HL-60/S4 treated with retinoic acid at 250 ng/mL for 4 days and 3 days (cell line): ENCODE data around the gene FAM163B.

ENCODE experiments used
- in situ Hi-C: fragments of 300-500 bp; cut with MboI; formaldehyde crosslinking; loops from 2 replicates; pipeline ENCODE4 v1.7.0; 2022; ENCODE audit warnings: low sequenced_read_pairs

FAM163B gene

DNA sequence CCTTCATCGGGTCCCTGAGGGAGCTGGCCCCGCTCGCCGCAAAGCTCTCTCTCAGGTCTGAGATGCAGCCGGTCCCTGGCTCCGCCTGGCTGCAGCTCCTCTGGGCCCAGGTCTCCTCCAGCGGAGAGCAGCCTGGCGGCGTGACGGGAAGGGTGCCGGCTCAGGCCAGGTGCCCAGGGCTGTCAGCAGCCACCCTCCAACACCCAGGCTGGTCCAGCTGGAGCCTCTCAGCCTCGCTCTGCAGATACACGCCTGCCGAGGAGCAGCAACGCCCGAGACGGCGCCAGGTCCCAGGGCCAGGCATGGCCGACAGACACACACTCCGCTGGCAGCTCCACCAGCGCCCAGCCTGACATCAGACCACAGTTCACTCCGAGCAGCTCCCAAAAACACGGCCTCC is 25.6 kb downstream of the FAM163B start:
- in situ Hi-C loops = no loop called here

DNA sequence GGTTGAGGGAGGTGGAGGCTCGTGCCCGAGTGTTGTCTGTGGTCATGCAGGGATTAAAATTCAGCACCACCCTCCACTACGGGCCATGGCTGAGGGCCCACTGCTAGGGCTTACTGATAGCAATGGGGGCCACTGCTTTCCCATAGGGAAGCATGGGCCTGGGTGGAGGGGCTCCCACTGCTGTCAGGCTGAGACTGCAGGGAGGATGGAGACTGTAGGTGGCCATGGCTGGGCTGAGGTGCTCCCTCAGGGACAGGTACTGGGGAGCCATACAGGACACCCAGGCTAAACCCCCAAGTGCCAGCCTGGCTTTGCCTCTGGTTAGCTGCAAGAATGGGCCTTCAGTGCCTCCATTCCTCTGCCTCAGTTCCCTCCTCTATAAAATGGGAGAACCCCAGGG is 26.1 kb downstream of the FAM163B start:
- in situ Hi-C loops = no loop called here

DNA sequence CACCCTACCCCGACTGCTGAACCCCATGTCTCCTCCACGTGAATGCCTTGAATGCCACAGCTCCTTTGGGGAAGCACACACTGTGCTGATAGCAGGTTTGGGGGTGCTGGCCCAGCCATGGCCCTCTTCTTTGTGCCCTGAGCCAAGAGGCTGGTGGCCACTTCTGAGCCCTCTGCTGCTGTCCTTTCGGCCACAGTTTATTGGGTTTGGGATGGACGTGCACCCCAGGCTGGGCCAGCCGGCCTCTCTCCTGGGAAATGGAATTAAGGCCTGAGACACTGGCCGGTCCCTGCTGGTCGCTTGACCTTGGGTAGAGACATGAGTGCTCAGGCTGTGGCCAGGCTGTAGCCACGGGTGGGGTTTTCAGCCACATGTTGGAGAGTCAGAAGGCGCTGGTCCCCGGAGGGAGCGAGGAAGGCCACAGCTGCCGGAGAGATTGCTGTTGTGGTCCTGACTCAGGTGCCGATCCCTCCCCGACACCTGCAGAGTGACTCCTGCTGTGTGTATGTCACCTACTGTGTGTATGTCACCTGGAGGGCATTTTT is 26.6 kb downstream of the FAM163B start:
- in situ Hi-C loops = no loop called here

DNA sequence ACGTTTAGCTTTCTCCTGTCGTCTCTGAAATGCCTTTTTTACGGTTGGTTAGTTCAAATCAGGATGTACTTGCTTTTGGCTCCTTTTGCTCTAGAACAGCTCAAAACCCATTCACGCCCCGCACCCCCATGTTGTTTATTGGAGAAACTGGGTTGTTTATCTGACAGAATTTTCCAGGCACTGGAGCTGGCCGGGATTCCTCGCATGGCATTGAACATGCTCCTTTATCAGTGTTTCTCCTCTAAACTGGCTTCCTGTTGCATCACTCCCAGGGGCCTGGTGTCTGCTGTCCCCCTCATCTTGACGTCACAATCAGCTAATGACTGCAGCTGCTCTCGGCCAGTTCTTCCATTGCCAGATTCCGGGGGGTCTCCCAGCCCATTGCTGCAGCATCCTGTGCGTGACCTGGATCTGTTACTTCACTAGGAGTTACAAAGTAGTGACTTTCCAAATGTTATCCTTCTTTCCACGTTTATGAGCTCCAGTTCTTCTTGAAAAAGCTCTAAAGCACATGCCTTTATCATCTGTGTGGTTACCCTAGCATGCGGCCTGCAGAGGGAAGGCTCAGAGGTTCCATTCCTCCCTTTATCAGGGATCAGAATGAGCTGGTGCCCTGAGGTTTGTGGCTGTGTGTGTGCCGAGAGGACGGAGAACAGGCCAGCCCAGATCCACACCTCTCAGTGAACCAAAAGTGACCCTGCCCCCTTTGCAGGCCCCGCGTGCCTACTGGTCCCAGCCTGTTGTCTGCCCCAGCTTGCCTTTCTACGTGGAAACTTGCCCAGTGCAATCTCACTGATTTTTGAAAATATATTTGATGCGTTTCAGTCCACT is 27.5 kb downstream of the FAM163B start:
- in situ Hi-C loops = no loop called here

DNA sequence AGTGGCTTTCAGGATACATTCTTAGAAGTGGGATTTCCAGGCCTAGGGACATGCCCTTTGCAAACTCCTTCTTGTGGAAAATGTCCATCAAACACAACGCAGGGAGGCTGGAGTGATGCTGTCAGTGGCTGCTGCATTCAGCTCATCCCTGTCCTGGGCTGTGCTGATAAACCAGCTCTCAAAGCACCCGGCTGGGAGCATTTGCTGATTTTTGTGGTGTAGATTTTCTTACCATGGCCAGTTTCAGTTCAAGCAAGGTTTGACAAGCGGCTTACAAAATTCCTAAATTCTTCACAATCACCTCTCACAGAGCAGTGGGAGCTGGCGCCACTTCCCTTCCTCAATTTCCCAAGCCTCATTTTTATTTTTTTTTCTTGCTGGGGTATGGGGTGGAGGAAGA is 28.2 kb downstream of the FAM163B start:
- in situ Hi-C loops = no loop called here

DNA sequence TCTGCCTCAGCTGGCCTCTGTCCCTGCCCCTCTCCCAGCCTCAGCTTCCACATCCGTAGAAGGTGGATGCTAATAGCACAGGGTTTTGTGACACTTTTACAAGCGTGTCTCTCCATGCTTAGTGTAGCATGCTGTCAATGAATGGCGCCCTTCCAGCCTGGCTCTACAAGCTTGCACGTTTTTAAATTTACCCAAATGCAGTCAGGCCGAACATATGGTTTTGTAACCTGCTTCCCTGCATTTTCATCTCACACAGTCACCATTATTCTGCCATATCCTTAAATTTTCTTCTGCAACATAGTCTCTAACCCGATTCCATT is 28.8 kb downstream of the FAM163B start:
- in situ Hi-C loops = no loop called here

DNA sequence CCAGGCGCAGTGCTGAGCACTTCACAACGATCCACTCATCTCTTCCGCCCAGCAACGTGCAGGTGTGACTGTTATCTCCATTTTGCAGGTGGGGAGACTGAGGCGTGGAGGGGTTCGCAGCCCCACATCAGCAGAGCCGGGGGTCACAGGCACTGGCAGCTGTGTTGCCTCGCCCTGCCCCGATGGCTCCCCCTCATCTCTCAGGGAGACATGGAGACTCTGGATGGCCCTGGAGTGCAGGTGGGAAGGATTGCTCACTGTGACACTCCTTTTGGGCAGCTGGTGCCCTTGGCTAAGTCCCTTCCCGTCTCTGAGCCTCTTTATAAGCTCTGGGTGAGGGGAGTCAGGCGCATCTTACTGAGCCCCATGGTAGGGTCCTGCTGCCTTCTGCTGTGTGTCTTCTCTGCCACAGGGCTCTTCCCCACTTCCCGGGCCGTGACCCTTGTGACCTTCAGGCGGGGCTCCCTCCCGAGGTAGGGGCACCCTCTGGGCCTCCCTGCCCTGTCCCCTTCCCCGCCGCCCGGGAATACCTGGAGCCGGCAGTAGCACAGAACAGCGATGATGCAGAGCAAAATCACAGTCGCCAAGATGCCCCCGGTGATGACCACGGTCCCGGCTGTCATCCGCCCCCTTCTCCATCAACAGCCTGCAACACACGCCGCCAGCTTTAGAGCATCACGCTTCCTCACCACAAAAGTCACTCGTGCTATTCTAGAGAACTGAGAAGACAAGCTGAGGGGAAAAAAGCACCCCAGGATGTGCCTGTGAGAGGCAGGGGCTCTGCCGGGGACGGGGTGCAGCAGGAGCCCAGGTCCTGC is 29.4 kb downstream of the FAM163B start:
- in situ Hi-C loops = no loop called here

DNA sequence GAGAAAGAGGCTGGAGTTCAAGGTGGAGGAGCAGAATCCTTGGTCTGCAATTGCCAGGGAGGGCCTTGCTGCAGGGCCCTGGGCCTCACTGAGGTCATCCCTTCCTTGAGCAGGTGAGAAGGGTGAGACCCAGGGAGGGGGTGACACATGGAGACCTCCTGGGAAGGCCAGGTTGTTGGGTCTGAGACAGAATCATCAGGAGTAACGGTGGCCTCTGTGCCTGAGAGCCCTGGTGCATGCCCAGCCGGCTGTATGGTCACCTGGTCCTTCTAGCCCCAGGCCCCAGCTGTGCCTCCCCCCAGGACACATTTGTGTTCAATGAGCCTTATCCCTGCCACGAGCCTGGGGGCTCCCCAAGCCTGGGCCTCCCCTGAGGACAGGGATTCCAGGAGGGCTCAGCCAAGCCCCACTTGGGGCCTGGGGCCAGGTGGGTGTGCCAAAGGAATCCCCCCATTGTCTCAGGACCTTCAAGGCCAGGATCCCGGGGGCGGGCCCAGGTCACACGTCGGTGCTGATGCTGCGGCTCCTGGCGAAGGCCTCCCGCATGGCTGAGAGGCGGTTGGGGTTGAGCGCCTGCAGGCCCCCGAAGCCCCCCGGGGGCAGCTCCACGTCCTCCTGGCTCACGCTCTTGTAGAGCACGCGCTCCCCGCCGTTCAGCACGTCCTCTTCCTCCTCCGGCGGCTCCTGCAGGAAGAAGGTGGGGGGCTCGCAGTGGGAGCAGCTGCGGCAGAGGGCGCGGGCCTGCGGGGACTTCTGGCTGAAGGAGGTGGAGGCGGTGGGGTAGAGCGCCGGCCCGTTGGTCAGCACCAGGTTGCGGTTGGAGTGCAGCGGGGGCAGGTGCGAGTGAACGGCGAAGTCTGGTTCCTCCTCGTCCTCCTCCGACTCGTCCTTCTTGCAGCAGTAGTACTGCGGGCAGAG is 30.4 kb downstream of the FAM163B start:
- in situ Hi-C loops = no loop called here

DNA sequence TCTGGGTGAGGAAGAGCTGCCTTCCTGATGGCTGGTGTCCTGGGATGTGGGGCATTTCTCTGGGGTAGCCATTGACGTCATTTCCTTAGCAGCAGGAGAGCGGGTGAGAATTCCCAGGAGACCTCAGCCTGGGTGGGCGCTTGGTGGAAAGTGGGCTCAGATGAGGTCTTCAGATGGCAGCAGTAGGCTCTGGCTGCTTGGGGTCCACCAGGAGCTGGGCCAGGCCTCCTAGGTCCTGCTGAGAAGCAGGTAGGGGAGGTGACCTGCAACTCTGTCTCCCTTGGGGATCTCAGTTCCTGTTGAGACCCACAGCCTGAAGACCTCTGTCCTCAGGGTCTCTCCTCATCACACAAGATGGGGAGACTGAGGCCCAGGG is 31.5 kb downstream of the FAM163B start:
- in situ Hi-C loops = no loop called here

DNA sequence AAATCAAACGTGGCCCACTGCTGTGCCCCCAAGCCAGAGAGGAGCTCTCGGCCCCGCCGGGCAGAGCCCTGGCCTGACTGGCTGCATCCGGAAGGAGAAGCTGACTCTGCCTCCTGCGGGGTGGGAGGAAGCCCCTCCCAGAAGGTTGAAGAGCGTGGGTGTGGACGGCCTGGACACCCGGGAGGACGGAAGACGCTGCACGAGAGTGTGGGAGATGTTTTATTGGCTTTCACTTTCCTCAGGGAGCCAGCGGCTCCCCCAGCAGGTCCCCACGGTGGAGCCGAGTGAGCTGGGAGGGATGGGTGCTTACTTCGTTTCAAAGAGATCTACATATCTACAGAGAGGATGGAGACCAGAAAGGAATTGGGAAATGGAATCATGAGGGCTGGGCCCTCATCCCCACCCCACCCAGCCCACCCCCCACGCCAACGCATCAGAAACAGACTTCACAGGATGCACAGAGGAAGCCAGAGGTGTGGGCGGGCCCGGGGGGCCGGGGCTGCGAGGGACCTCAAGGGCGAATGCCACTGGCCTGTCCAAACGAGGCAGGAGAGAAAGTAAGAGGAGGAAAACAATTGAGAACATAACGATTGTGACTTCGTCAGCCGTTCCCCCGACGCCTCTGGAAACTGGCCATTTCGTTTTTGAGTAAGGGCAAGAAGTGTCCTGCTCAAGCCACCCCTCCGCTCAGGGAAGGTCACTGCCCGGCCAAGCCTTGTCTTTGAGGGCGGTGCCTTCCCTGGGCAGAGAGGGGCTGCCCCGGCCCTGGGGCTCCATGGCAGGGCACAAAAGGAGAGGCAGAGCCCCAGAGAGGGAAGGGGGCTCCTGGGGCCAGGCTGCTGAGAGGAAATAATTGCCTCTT is 32.1 kb downstream of the FAM163B start:
- in situ Hi-C loops = no loop called here

DNA sequence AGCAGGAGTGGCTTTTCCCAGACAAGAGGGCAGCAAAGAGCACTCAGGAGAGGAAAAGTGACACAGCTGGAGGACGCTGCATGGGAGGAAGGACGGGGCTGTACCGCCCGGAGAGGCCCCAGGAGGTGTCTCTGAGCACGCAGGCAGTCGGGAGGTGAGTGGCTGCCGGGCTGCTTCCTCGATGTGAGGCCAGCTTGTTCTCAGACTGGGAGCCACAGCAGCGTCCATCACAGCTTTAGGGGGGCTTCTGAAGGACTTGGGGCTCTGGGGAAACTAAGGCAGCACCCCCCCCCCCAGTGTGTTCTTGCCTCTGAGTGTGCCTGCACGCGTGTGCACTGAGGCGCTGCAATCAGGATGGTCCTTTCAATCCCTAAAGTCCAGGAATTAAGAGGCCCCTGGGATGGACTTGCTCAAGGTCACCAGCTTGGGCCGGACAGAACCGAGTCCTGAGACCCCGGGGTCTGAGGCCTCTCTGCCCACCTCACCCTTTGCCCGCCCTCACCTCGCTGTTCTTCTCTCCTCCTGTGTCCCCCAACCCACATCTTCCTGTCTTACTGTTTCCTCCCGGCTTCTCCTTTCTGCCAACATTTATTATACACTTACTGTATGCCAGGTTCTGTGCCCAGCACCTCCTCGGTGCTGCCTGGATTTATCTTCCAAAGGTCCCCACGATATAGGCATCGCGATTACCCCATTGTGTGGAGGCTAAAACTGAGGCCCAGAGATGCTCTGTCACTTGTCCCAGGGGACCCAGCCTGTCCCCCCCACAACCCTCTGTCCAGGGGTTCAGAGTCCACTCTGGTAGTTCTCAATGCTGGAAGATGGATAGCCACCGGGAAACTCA is 32.9 kb downstream of the FAM163B start:
- in situ Hi-C loops = no loop called here

DNA sequence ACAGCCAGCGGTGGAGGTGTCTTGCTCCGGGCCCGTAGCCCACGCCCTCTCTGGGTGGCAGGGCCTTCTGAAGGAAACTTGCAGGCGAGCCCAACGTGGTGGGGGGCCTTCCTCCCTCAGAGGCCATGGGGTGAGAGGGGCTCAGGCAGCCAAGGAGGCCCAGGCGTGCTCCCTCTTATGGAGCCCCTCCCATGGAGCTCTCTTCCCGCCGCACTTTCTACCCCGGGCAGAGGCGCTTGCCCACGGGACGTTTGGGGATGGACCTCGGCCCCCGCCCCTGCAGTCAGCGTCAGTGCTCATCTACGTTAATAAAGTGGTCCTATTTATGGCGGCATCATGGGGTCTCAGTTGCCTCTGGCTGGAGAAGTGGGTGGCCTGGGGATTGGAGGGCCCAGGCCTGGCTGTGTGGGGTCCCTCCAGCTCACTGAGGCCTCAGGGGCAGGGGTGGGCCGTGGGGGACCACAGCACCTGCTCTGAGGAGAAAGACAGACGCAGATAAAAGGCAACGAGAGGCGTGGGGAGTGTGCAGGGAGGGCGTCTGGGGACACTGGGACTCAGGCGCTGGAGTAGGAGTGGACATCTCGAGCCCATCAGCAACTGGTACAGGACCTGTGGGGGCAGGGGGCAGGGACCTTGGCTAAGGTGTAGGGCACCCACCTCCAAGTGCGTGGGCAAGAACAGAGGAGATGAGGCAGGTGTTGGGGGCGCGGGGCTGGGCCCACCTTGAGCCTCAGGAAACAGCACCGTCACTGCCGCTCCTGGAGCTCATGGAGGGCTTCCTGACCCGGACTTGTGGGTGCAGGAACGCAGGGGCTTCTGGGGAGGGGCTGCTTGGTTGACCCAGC is 33.8 kb downstream of the FAM163B start:
- in situ Hi-C loops = no loop called here

DNA sequence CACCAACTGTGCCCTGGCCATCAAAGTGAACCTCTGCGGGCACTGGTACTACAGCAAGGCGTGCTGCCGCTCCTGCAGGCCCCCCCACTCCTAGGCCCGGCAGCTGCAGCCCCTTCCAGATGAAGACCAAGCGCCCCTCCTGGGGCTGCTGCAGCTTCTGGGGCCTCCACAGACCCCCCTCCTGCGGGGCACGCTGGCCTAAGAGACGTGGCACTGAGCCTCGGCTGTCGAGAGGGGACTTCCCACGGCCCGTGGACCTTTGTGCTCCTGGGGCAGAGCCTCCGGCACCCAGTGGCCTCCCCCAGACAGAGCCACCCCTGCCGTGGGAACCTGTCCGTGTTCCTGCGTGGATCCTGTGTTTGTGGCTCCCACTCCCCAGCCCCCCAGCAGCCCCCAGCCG is 34.4 kb downstream of the FAM163B start:
- in situ Hi-C loops = no loop called here

DNA sequence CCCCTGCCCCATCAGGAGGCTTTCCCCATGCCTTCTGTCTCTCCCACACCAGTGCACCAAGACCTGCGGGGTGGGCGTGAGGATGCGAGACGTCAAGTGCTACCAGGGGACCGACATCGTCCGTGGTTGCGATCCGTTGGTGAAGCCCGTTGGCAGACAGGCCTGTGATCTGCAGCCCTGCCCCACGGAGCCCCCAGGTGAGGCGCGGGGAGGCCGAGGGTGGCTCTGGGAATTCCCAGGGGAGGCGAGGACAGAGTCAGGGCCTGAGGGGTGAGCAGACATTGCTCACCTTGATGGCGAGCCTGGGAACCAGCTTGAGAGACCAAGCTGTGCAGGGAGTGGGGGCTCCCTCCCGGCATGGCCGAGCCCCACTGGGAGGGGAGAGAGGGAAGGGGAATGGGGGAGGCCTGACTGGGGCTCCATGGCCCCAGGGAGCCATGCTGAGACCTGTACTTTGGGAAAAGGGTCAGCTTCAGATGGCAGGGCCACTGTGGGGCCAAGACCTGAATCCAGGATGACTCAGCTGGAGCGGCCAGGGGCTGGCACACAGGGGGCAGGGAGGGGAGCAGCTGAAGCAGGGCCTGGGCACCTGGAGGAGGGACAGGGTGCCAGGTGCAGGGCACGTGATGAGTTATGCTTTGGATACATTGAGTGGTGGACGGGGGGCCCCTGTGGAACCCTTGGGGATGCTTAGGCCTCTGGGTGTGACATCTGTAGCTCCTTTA is 35.2 kb downstream of the FAM163B start:
- in situ Hi-C loops = no loop called here

DNA sequence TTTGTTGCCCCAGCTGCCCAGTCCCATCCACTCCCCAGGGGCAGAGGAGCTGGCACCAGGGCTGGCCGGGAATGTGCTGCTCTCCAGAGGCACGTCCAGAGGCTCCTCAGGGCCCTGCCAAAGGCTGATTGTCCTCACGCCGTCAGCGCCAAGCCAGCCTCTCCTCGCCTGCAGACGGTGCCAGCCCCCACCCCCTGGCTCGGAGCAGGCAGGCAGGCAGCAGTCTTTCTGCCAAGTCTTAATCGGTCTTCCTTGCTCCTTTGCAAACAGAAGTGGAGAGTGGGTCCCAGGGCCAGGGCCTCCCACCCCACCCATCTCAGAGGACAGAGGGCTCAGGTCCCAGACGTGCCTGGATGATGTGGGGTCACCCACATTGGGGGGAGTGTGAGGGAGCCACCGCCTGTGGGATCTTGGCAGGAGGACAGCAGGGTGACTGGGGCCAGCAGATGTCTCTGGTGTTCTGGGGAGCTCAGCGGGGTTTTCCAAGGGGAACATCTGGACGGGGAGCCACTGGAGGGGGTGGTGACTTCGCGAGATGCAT is 36.3 kb downstream of the FAM163B start:
- in situ Hi-C loops = no loop called here

DNA sequence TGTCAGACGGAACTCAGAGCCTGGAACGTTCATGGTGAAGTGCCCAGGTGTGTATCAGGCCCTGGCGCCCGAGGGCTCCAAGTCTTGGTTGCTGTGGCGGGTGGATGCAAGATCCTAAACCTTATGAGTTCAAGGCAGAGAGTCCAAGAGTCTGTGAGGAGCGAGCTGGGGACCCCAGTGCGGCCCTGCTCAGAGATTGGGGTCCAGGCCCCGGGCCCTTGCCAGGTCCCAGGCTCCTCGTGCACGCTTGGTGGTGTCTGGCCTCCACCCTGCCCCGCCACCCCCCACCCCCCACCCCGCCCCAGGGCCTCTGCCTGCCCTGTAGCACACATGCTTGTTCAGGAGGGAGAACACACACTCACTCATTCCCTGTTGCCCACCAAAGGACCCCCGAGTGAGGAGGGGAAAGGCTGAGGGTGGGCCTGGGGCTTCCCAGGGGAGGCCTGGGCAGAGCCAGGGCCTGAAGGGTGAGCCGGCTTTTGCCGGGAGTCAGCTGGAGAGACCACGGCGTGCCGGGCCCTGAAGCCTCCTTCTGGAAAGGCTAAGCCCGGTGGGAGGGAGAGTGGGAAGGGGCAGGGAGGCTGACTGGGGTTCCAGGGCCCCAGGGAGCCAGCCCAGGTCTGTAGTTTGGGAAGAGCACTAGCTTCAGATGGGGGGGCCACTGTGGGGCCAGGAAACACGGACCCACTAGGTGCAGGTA is 37.1 kb downstream of the FAM163B start:
- in situ Hi-C loops = no loop called here

DNA sequence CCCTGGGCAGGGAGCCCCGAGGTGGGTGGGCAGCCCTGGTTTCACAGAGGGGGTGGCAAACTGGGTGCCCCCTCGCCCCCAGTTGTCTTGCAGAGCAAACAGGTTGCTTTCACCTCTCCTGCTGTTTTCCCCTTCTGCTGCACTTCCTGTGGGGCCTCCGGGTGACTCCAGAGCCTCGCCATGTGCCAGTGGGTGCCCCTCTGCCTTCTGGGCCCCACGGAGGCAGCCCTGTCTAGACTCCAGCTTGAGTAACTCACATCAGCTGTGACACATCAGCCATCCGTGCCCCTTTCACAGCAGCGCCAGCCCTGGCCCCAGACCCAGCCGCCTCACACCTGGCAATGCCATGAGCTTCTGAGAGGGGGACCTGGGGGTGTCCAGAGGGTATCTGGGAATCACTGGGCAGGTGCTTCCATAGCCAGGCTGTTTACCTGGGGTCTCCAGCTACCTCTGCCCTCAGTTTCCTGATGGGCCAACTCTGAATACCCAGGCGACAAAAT is 37.7 kb downstream of the FAM163B start:
- in situ Hi-C loops = no loop called here
